Measurements from ENCODE around the gene ATF5.
"Not testable (repeated sequence)": the region's sequence is repeated elsewhere in the genome, so short reads cannot be mapped to it uniquely, and the experiment has no call there.

ATF5 gene

GRCh38 chr19:49949742-49950589 lies 21.0 kb downstream of the ATF5 start:
- DNase-seq (ENCODE audit: low spot score), result no peak

DNA sequence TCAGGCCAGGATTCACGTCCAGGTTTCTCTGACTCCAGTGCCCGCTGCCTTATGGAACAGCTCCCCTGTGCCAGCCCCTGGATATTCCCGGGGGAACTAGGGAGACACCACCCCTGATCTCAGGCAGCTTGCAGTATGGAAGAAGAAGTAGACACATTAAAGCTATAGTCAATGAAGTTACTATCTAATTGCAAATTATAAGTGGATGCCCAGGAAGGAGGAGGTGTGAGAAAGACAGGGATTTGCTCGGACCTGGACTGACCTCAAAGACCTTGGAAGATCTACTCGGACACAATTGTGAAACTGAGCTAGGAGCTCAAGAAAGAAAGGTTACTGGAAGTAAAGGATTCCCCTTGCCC lies 21.6 kb downstream of the ATF5 start:
- DNase-seq (ENCODE audit: low spot score), result no peak

- no peak for DNase-seq (ENCODE audit: low spot score)
Measured at GRCh38 chr19:49950956-49951526, 22.0 kb downstream of the ATF5 start.

DNA sequence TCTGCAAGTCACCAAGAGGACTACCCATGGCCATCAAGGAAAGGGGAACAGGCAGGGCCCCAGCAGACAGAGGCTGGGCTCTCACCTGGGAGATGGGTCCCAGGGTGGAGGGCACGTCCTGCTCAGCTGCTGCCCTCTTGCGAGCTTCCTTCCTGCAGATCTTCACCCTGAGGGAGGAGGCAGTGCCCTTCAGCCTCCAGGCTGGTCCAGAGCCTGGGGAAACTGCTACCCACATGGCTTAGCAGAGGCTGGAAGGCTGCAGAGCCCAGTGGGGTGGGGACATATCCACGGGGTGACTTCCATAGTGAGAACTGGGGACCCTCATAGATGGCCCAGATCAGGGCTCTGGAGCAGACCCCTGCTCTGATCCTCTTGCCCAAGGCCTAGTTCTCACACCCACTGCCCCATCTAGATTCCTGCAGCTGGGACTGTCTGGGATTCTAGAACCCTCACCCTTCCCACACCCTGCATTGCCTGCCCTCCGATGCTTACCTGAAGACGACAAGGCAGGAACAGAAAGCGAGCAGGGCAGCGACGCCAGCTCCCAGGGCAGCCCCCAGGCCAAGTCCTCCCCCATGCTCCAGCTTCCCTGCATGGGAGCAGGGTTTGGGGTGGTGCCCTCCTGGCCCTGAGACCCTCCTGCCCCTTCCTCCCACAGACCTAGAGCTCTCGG lies 22.9 kb downstream of the ATF5 start:
- DNase-seq (ENCODE audit: low spot score), result no peak

- DNase-seq (ENCODE audit: low spot score), result no peak
Measured at GRCh38 chr19:49952479-49952836, 23.5 kb downstream of the ATF5 start.

DNA sequence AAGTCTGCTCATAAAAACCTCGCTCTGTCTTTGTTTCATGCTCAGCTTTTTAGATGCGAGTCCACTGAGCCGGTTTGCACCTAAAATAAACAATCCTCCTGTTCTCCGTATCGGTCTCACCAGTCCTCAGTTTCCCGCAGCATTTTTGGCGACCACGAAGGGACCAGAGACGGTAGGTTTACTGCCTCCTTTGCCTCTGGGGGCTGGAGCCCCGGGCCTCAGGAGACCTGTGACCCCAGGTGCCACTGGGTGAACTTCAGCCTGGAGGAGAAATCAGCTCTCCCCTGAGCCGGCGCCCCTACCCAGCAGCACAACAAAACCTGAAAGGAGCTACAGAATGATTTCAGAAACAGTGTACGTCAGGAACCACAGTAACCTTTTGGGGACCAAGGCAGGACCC lies 23.9 kb downstream of the ATF5 start:
- no peak for DNase-seq (ENCODE audit: low spot score)

GRCh38 chr19:49953416-49953815 lies 24.4 kb downstream of the ATF5 start:
- DNase-seq (ENCODE audit: low spot score), result no peak

DNA sequence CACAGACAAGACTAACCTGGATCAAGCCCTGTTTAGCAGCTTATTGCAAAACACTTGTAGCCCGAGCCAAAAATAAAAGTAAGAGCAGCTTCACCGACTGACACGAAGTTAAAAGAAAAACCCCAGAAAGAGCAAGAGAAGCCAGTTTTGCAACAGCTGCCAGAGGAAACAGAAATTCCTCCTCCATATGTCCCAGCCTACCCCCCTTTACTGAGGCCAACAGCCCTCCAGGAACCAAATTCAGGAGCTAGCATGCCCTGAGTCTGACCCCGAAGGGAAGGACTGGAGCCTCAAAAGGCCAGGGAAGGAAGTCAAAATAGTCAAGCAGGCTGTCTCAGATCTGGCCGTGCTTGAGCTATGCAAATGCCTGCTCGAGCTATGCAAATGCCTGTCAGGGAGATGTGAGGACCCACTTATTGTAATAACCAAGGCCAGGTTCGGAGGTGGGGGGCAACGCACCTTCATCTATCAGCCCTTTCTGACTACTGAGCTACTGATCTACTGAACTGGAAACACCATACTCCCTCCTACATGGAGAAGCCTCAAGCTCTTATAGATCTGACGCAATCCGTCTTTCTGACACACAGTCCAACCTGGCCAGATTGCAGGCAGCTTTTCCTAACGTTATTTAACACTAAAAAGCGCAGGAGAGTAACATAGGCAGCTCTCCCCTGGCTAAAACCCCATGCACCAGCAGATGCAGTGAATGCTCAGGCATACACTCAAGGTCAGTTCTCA lies 25.3 kb downstream of the ATF5 start:
- no peak for DNase-seq (ENCODE audit: low spot score)

DNA sequence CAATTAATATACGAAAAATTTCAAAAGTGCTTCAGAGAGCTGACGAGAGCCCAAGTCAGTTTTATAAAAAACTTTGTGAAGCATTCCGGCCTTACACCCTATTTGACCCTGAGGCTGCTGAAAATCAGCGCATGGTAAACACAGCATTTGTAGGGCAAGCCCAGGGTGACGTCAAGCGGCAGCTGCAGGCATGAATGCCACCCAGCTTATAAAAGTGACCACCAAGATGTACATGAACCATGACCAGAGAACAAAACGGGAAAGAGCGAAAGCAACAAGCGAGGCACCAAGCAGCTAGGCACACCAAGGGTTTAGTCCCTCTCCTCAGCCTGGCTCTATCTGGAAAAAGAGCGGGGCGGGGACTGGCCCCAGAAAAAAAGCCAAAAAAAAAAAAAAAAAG lies 25.9 kb downstream of the ATF5 start:
- no peak for DNase-seq (ENCODE audit: low spot score)

DNA sequence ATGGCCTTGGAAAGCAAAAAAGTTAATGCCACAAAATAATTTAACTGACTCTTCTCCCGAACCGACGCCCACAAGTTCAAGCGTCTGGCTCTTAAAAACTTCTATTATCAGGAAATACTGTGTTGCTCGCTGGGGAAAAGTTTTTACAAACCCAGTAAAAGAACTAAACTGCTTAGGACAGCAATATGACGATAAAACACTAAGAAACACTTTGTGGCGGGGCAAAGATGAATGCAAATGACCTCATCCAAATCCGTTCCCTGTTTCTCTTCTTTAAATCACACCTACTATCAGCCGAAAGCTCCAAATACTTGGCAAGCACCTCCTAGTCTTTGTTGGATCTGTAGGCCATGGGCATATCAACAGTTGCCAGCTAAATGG lies 27.1 kb downstream of the ATF5 start:
- DNase-seq (ENCODE audit: low spot score), result no peak

DNA sequence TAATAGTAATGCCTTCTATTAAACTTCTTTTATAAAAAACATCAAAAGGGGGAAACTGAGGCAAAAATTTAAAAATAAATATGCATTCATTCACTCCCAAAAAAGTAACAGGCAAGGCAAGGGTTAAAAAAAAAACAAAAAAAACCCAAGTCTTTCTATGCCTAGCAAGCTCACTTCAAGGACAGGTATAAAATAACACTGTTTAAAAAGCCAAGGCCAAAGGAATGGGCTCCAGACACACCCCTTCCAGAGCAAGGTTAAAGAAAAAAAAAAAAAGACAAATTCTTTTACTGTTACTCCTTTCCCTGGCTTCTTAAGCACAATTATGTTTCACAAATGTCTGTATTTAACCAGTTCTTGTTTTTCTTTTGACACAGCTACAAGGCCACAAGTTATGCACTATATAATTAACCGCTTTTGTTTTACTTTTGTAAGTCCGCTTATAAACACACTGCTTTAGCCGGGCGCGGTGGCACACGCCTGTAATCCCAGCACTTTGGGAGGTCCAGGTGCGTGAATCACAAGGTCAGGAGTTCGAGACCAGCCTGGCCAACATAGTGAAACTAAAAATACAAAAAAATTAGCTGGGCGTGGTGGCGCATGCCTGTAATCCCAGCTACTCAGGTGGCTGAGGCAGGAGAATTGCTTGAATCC lies 28.4 kb downstream of the ATF5 start:
- no peak for DNase-seq (ENCODE audit: low spot score)

DNA sequence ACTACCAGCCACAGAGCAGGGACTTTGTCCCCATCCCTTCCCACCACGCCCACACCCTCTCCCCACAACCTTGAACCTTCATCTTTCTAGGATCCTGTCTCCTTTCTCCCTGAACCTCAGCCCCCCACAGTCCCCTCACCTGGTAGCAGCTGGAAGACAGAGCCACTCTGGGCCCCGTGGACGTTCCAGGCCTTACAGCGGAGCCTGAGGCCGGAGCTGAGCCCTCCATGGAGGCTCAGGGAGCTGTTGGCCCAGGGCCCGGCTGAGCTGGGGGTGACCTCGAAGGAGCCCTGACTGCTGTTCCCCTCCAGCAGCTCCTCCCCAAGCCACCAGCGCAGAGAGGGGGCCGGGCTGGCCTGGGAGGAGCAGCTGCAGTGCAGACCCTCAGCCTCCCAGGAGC lies 29.1 kb downstream of the ATF5 start:
- DNase-seq (ENCODE audit: low spot score), result not testable (repeated sequence)

- not testable (repeated sequence) for DNase-seq (ENCODE audit: low spot score)
Measured at GRCh38 chr19:49958596-49958995, 29.6 kb downstream of the ATF5 start.

DNA sequence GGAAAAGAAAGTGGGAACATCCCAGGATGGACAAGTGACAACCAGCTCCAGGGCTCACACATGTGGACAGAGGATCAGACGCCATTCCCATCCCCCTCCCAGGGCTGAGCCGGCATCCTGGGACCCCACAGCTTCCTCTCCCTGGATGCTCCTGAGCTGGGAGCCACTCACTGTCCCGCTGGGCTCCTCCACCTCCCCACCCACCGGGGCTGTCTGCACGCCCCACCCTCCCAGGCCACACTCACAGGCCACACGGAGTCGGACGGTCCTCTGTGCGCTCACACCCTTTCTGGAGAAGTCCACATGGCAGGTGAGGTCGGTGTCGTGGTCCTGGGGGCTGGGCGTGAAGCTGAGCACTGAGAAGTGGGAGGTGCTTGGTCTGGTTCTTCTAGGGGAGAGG lies 30.9 kb downstream of the ATF5 start:
- DNase-seq (ENCODE audit: low spot score), result not testable (repeated sequence)

GRCh38 chr19:49960980-49961379 lies 32.0 kb downstream of the ATF5 start, which contains the start of gene SIGLEC11:
Gene SIGLEC11, minus strand, starts transcription at chr19:49961172. Its CDS starts 91 bp downstream, at chr19:49961081.
- DNase-seq (ENCODE audit: low spot score), result not testable (repeated sequence)

DNA sequence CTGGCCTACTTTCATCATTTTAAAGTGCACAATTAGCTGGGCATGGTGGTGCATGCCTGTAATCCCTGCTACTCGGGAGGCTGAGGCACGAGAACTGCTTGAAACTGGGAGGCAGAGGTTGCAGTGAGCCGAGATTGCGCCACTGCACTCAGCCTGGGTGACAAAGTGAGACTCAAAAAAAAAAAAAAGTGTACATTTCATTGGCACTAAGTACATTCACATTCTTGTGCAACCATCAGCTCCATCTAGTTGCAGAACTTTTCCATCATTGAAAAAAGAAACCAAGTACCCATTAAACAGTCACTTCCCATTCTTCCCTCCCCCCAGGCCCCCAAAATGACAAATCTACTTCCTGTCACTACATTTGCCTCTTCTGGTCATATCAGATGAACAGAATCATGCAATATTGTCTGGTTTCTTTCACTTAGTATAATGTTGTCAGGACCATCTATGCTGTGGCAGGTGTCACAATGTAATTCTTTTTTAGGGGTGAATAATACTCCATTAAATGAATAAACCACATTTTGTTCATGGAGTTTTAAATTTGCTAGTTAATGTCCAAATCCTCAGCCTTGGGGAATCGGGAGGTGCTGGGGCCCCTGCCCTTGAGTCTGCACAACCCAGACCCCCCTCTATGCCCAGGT lies 39.4 kb downstream of the ATF5 start:
- no peak for DNase-seq (ENCODE audit: low spot score)

- DNase-seq (ENCODE audit: low spot score), result not testable (repeated sequence)
Measured at GRCh38 chr19:49969355-49969754, 40.4 kb downstream of the ATF5 start.

DNA sequence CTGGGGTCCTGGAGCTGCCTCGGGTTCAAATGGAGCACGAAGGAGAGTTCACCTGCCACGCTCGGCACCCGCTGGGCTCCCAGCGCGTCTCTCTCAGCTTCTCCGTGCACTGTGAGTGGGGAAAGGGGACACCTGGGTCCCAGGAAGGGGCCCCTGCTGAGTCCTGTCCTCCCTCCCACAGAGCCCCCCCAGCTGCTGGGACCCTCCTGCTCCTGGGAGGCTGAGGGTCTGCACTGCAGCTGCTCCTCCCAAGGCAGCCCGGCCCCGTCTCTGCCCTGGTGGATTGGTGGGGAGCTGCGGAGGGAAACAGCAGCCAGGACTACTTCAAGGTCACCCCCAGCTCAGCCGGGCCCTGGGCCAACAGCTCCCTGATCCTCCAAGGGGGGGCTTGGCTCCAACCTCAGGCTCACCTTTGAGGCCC lies 43.0 kb downstream of the ATF5 start:
- no peak for DNase-seq (ENCODE audit: low spot score)

GRCh38 chr19:49972841-49973240 lies 43.8 kb downstream of the ATF5 start:
- no peak for DNase-seq (ENCODE audit: low spot score)

- no peak for DNase-seq (ENCODE audit: low spot score)
Measured at GRCh38 chr19:49973987-49974386, 45.0 kb downstream of the ATF5 start.

- DNase-seq (ENCODE audit: low spot score), result no peak
Measured at GRCh38 chr19:49975051-49975450, 46.0 kb downstream of the ATF5 start.

GRCh38 chr19:49976496-49976895 lies 47.5 kb downstream of the ATF5 start:
- DNase-seq (ENCODE audit: low spot score), result no peak
